Activated B cell treated with CpG ODN at 0.5 μM for 24 hours (primary cell): ENCODE data around the gene PDE3A. TPM values are rescaled to one million over a fixed set of nuclear protein-coding genes. Genes with fewer than 3 reads are reported as not detected.

Source experiments
- ATAC-seq: fragments of 200-7000 bp; cut with Tn5 transposase; one replicate; pipeline ENCODE4 v1.10.0; 2021; ENCODE audit warnings: low read depth, mild to moderate bottlenecking, moderate library complexity
- CTCF ChIA-PET: fragments of 350-600 bp; sonication (Branson Sonifier 250); formaldehyde crosslinking; loops from one replicate; lab custom pipeline; 2021; ENCODE audit warnings: antibody characterized with exemption; lab: Charles Lee
- POLR2A ChIA-PET: fragments of 350-600 bp; sonication (Branson Sonifier 250); formaldehyde crosslinking; loops from one replicate; lab custom pipeline; 2021; ENCODE audit warnings: antibody characterized with exemption; lab: Charles Lee
- DNase-seq: peaks from one replicate; pipeline ENCODE4 v3.0.0; 2022
- H3K27ac Mint-ChIP-seq: one replicate; pipeline ENCODE4 v1.8.0; 2020; ENCODE audit warnings: mixed read lengths
- H3K27me3 Mint-ChIP-seq: one replicate; pipeline ENCODE4 v1.8.0; 2021; ENCODE audit warnings: mixed read lengths
- H3K36me3 Mint-ChIP-seq: one replicate; pipeline ENCODE4 v1.8.0; 2021; ENCODE audit warnings: low read depth, mixed read lengths
- H3K4me1 Mint-ChIP-seq: one replicate; pipeline ENCODE4 v1.8.0; 2021; ENCODE audit warnings: mixed read lengths
- H3K4me3 Mint-ChIP-seq: one replicate; pipeline ENCODE4 v1.8.0; 2020; ENCODE audit warnings: mild to moderate bottlenecking, mixed read lengths
- H3K9me3 Mint-ChIP-seq: one replicate; pipeline ENCODE4 v1.8.0; 2020; ENCODE audit warnings: mixed read lengths
- CTCF ChIP-seq: fragments of 200-600 bp; IDR thresholded peaks from one replicate; pipeline ENCODE4 v1.8.0; 2022; ENCODE audit warnings: antibody characterized with exemption, mild to moderate bottlenecking
- intact Hi-C: fragments of 100-400 bp; cut with micrococcal nuclease; formaldehyde crosslinking; loops from one replicate; pipeline ENCODE4 v1.15.1; 2024
- total RNA-seq: library from RNA; stranded (reverse); gene quantifications from 2 replicates; pipeline ENCODE4 v1.2.3, GENCODE V29; 2022

The PDE3A gene
- total RNA-seq, 1 donor from 2014 or later, result not detected

DNA sequence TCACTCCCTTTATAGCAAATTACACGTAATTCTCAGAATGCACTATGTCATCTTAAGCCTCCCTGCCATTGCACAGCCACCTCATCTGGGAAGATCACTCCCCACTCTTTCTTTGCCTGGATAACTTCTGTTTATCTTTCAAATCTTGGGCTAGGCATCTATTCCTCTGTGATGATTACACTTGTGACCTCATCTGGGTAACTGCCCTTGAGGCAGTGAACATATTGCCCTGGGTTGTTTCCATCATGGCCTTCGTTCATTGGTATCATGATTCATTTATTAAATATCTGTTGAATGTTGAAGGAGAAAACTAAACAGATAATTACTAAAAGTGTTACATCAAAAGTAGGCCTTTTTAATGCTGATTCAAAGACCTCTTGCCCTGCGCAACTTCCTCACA, 26.2 kb upstream of the PDE3A start:
- DNase-seq (no peak), ATAC-seq (no peak)
- no peak for TF ChIP-seq CTCF
- no peak overlapping the region for H3K27ac Mint-ChIP-seq
- ChIA-PET POLR2A (no interaction called here), CTCF (no interaction called here)
- H3K9me3 Mint-ChIP-seq, result peaks cover 2% of the 10 kb centered on the region
- no peaks in the 10 kb centered on the region for H3K4me1 Mint-ChIP-seq
- no peak overlapping the region for H3K4me3 Mint-ChIP-seq
- H3K27me3 Mint-ChIP-seq, result no peaks in the 10 kb centered on the region
- intact Hi-C loops, result no loop called here
- H3K36me3 Mint-ChIP-seq, result no peaks in the 10 kb centered on the region

GRCh38 chr12:20345866-20346265, 22.5 kb upstream of the PDE3A start:
- Mint-ChIP-seq H3K36me3 (no peaks in the 10 kb centered on the region), H3K9me3 (peaks cover 10% of the 10 kb centered on the region), H3K4me1 (no peaks in the 10 kb centered on the region), H3K4me3 (no peak overlapping the region), H3K27ac (no peak overlapping the region), H3K27me3 (no peaks in the 10 kb centered on the region)
- DNase-seq (no peak), ATAC-seq (no peak)
- TF ChIP-seq CTCF, result no peak
- intact Hi-C loops, result no loop called here
- CTCF ChIA-PET, result no interaction called here
- POLR2A ChIA-PET, result no interaction called here

GRCh38 chr12:20350026-20350425, 18.3 kb upstream of the PDE3A start:
- intact Hi-C loops, result no loop called here
- no peak for TF ChIP-seq CTCF
- POLR2A ChIA-PET, result no interaction called here
- H3K4me1 Mint-ChIP-seq, result no peaks in the 10 kb centered on the region
- peaks cover 10% of the 10 kb centered on the region for H3K9me3 Mint-ChIP-seq
- no peak for ATAC-seq
- DNase-seq, result no peak
- no peak overlapping the region for H3K27ac Mint-ChIP-seq
- CTCF ChIA-PET, result no interaction called here
- H3K27me3 Mint-ChIP-seq, result no peaks in the 10 kb centered on the region
- H3K36me3 Mint-ChIP-seq, result no peaks in the 10 kb centered on the region
- no peak overlapping the region for H3K4me3 Mint-ChIP-seq

DNA sequence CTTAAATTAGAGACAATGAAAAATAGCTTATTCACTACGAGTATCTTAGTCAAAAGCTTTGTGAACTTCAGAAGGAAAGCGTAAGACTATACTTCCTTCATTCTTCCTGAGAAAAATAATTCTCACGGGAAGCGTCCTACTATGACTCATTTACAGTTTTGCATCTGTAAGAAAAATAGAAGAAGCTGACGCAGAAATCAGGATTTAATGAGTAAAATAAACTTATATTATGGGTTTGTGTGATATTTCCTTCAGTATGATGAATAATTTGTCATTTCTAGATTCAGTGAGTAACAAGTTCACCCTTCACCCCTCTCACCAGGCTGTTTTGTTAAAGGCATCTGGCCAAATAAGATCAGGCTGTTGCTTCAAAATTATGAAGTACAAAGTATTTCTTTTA, 17.8 kb upstream of the PDE3A start:
- peaks cover 10% of the 10 kb centered on the region for H3K9me3 Mint-ChIP-seq
- ATAC-seq (no peak), DNase-seq (no peak)
- CTCF ChIA-PET, result no interaction called here
- H3K4me3 Mint-ChIP-seq, result no peak overlapping the region
- no peaks in the 10 kb centered on the region for H3K4me1 Mint-ChIP-seq
- POLR2A ChIA-PET, result no interaction called here
- no peaks in the 10 kb centered on the region for H3K36me3 Mint-ChIP-seq
- H3K27ac Mint-ChIP-seq, result no peak overlapping the region
- no peaks in the 10 kb centered on the region for H3K27me3 Mint-ChIP-seq
- no peak for TF ChIP-seq CTCF
- intact Hi-C loops, result no loop called here

GRCh38 chr12:20351406-20351805, 16.9 kb upstream of the PDE3A start:
- intact Hi-C loops, result no loop called here
- H3K27ac Mint-ChIP-seq, result no peak overlapping the region
- H3K4me3 Mint-ChIP-seq, result no peak overlapping the region
- POLR2A ChIA-PET, result no interaction called here
- DNase-seq (no peak), ATAC-seq (no peak)
- no peaks in the 10 kb centered on the region for H3K36me3 Mint-ChIP-seq
- no peaks in the 10 kb centered on the region for H3K27me3 Mint-ChIP-seq
- H3K9me3 Mint-ChIP-seq, result peaks cover 10% of the 10 kb centered on the region
- TF ChIP-seq CTCF, result no peak
- CTCF ChIA-PET, result no interaction called here
- H3K4me1 Mint-ChIP-seq, result no peaks in the 10 kb centered on the region
